SU-DHL-6 (cell line): ENCODE results near the gene STIMATE.

Experiments used
- H2AFZ ChIP-seq: fragments of 200-600 bp; sonication (generic); 2 replicates; pipeline ENCODE4 v1.6.1; 2014; ENCODE audit warnings: low read depth, mild to moderate bottlenecking, moderate library complexity, mixed read lengths, antibody characterized with exemption, low read length; ENCODE audit not compliant: severe bottlenecking
- H3F3A ChIP-seq: fragments of 200-600 bp; shearing (Covaris generic); 2 replicates; pipeline ENCODE4 v1.6.0; 2016; ENCODE audit warnings: antibody characterized with exemption, mild to moderate bottlenecking; ENCODE audit not compliant: insufficient read depth
- H3K27ac ChIP-seq: fragments of 200-600 bp; sonication (generic); 2 replicates; pipeline ENCODE4 v1.5.1; 2016; ENCODE audit warnings: low read depth, mild to moderate bottlenecking, low read length, moderate library complexity, mixed read lengths
- H3K27me3 ChIP-seq: fragments of 200-600 bp; sonication (generic), shearing (Covaris generic); 2 replicates; pipeline ENCODE4 v1.6.0; 2014; ENCODE audit warnings: mild to moderate bottlenecking, low read length
- H3K36me3 ChIP-seq: fragments of 200-600 bp; sonication (generic); 2 replicates; pipeline ENCODE4 v1.6.1; 2014; ENCODE audit warnings: mild to moderate bottlenecking, low read length, mixed read lengths
- H3K4me2 ChIP-seq: fragments of 300-600, 200-600 bp; shearing (Covaris generic), sonication (generic); 2 replicates; pipeline ENCODE4 v1.6.0; 2014; ENCODE audit warnings: low read length, low read depth, mild to moderate bottlenecking; ENCODE audit not compliant: poor library complexity, severe bottlenecking
- H3K4me3 ChIP-seq: fragments of 200-600 bp; sonication (generic); 2 replicates; pipeline ENCODE4 v1.5.1; 2014; ENCODE audit warnings: antibody characterized with exemption, low read length, mild to moderate bottlenecking, mixed read lengths; ENCODE audit not compliant: insufficient read depth, poor library complexity, severe bottlenecking
- H3K79me2 ChIP-seq: fragments of 200-600 bp; sonication (generic); 2 replicates; pipeline ENCODE4 v1.6.1; 2014; ENCODE audit warnings: mild to moderate bottlenecking, low read length, moderate library complexity; ENCODE audit not compliant: insufficient read depth
- H3K9ac ChIP-seq: fragments of 200-600 bp; sonication (generic); 2 replicates; pipeline ENCODE4 v1.7.0; 2014; ENCODE audit warnings: mild to moderate bottlenecking, low read length
- H3K9me2 ChIP-seq: fragments of 200-600 bp; sonication (generic); replicated peaks from 2 replicates; pipeline ENCODE4 v1.6.1; 2014; ENCODE audit warnings: low read length; ENCODE audit not compliant: insufficient read depth
- H3K9me3 ChIP-seq: fragments of 200-600 bp; sonication (generic); 2 replicates; pipeline ENCODE4 v1.6.1; 2014; ENCODE audit warnings: low read length, mixed read lengths; ENCODE audit not compliant: insufficient read depth
- H4K20me1 ChIP-seq: fragments of 200-600 bp; sonication (generic); 2 replicates; pipeline ENCODE4 v1.6.1; 2014; ENCODE audit warnings: low read depth, mild to moderate bottlenecking, antibody characterized with exemption, low read length, moderate library complexity, mixed read lengths
- EZH2phosphoT487 ChIP-seq: fragments of 200-600 bp; sonication (generic), shearing (Covaris generic); conservative IDR thresholded peaks from 2 replicates; pipeline ENCODE4 v1.6.1; 2018; ENCODE audit warnings: mild to moderate bottlenecking, antibody characterized with exemption, low read length, moderate library complexity, mixed read lengths
- TF ChIP-seq, protein P1 (sequence below): fragments of 200-600 bp; sonication (generic); IDR thresholded peaks from one replicate; pipeline ENCODE4 v1.5.1; 2017; ENCODE audit warnings: antibody characterized with exemption, mild to moderate bottlenecking, low read length, moderate library complexity; ENCODE audit not compliant: insufficient read depth, poor library complexity, severe bottlenecking

Gene STIMATE

GRCh38 chr3:52831500-52832301 is 65.6 kb downstream of the STIMATE start:
- no peaks in the 10 kb centered on the region for H3F3A ChIP-seq
- no peaks in the 10 kb centered on the region for H3K27me3 ChIP-seq
- no peak overlapping the region for H3K4me2 ChIP-seq
- no peaks in the 10 kb centered on the region for H3K9me3 ChIP-seq
- H3K27ac ChIP-seq = no peak overlapping the region
- no peaks in the 10 kb centered on the region for H3K79me2 ChIP-seq
- H4K20me1 ChIP-seq = no peaks in the 10 kb centered on the region
- no peak overlapping the region for H3K9ac ChIP-seq
- TF ChIP-seq, protein P1, sequence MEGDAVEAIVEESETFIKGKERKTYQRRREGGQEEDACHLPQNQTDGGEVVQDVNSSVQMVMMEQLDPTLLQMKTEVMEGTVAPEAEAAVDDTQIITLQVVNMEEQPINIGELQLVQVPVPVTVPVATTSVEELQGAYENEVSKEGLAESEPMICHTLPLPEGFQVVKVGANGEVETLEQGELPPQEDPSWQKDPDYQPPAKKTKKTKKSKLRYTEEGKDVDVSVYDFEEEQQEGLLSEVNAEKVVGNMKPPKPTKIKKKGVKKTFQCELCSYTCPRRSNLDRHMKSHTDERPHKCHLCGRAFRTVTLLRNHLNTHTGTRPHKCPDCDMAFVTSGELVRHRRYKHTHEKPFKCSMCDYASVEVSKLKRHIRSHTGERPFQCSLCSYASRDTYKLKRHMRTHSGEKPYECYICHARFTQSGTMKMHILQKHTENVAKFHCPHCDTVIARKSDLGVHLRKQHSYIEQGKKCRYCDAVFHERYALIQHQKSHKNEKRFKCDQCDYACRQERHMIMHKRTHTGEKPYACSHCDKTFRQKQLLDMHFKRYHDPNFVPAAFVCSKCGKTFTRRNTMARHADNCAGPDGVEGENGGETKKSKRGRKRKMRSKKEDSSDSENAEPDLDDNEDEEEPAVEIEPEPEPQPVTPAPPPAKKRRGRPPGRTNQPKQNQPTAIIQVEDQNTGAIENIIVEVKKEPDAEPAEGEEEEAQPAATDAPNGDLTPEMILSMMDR = no peak
- TF ChIP-seq EZH2phosphoT487 = no peak
- no peak overlapping the region for H2AFZ ChIP-seq
- no peak overlapping the region for H3K4me3 ChIP-seq
- H3K36me3 ChIP-seq = no peaks in the 10 kb centered on the region
- no peaks in the 10 kb centered on the region for H3K9me2 ChIP-seq

DNA sequence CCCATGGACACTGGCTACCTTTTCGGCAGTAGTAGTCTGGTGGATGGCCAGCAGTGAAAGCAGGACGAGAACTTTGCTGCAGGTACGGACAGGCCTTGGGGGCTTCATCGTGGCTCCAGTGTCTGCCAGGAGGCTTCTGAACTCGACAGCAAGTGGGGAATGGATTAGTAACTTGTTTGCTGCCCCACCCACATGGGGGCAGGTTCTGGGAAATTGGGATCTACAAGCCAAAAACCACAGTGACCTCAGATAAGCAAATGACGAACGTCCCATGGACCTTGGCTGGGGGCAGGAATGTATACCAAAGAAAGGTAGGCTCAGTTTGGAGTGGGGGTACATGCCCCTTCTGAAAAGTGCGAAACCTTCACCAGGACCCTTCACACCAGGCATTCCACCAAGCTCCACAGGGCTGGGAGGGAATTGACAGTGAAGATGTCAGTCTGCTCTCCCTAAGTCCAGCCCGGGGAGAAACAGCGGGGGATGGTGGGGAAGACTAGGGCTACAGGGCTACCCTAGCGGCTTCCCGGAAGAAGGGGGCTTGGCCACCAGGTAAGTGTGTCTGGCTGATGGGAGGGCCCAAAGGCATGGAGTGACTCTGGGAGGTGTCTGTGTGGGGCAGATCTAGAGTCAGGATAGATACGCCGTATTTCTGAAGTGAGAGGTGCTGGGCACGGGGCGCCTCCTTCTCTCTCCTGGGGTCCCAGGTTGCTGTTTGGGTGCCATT is 66.7 kb downstream of the STIMATE start, which contains the start of gene ITIH4:
TSS of gene ITIH4 (minus strand) at position 138 of the 724 bp plus-strand sequence. CDS start at position 108, 30 bp downstream.
- Histone ChIP-seq H3K9ac (no peak within 1 kb of the TSS), H3K4me3 (no peak within 1 kb of the TSS), H3K79me2 (no peaks in the 10 kb centered on the region), H3K9me3 (no peaks in the 10 kb centered on the region), H4K20me1 (no peaks in the 10 kb centered on the region), H3K27ac (no peak within 1 kb of the TSS), H3F3A (no peaks in the 10 kb centered on the region), H3K27me3 (no peaks in the 10 kb centered on the region), H3K9me2 (no peaks in the 10 kb centered on the region), H2AFZ (no peak within 1 kb of the TSS), H3K4me2 (no peak within 1 kb of the TSS), H3K36me3 (no peaks in the 10 kb centered on the region)
- TF ChIP-seq, protein P1 = no peak
- no peak for TF ChIP-seq EZH2phosphoT487

- H3K36me3 ChIP-seq = no peaks in the 10 kb centered on the region
- no peaks in the 10 kb centered on the region for H3K79me2 ChIP-seq
- H3K27ac ChIP-seq = no peak overlapping the region
- no peak overlapping the region for H2AFZ ChIP-seq
- no peaks in the 10 kb centered on the region for H3F3A ChIP-seq
- H3K4me3 ChIP-seq = no peak overlapping the region
- H3K27me3 ChIP-seq = no peaks in the 10 kb centered on the region
- H3K4me2 ChIP-seq = no peak overlapping the region
- no peaks in the 10 kb centered on the region for H3K9me3 ChIP-seq
- H3K9ac ChIP-seq = no peak overlapping the region
- TF ChIP-seq, protein P1 = no peak
- no peak for TF ChIP-seq EZH2phosphoT487
- H4K20me1 ChIP-seq = no peaks in the 10 kb centered on the region
- no peaks in the 10 kb centered on the region for H3K9me2 ChIP-seq
These were observed 67.4 kb downstream of the STIMATE start for GRCh38 chr3:52829906-52830463.
